Endothelial cell of umbilical vein (primary cell): Measurements from ENCODE around the gene INTS6. TPM values are rescaled to one million over a fixed set of nuclear protein-coding genes. Genes with fewer than 3 reads are reported as not detected.

ENCODE experiments used
- BruUV-seq: library from RNA; stranded (reverse); fragments of 400-500 nt; replicated peaks from 2 replicates; lab custom pipeline; 2021; lab: Mats Ljungman, UMichigan
- CTCF ChIA-PET: fragments of 300-600, 350-600 bp; sonication (Branson Sonifier 250); formaldehyde crosslinking; loops from one replicate; lab custom pipeline; 2021; ENCODE audit warnings: antibody characterized with exemption, inconsistent platforms; lab: Charles Lee
- POLR2A ChIA-PET: fragments of 300-600, 350-600 bp; sonication (Branson Sonifier 250); formaldehyde crosslinking; loops from one replicate; lab custom pipeline; 2021; ENCODE audit warnings: antibody characterized with exemption, inconsistent platforms; lab: Charles Lee
- DNase-seq: peaks from one replicate; pipeline ENCODE4 v3.0.0-alpha.2; 2011; ENCODE audit warnings: low read depth, low spot score
- FAIRE-seq: peaks from 2 replicates; lab custom pipeline; 2011; peaks lifted over from hg19 to GRCh38; lab: Jason Lieb, UNC
- H2AFZ ChIP-seq: 2 replicates; pipeline ENCODE4 v1.6.0; 2012; ENCODE audit warnings: low read depth, low read length, control low read depth, inconsistent platforms
- H3K27ac ChIP-seq: 2 replicates; pipeline ENCODE4 v1.5.1; 2011; ENCODE audit warnings: low read depth, mild to moderate bottlenecking, control low read depth, low read length, moderate library complexity; ENCODE audit not compliant: insufficient read depth
- H3K27me3 ChIP-seq, 2 experiments: 2 replicates each; pipeline versions ENCODE4 v1.6.0 to v1.6.1; 2011; ENCODE audit warnings: low read length in 2 of 2, mixed read lengths in 1 of 2; ENCODE audit not compliant: control insufficient read depth in 2 of 2, insufficient read depth in 2 of 2
- H3K36me3 ChIP-seq, 2 experiments: 2 replicates in 1 of 2; 3 replicates in 1 of 2; pipeline ENCODE4 v1.5.1; 2011; ENCODE audit warnings: low read length in 2 of 2, mild to moderate bottlenecking in 1 of 2, moderate library complexity in 1 of 2; ENCODE audit not compliant: control insufficient read depth in 2 of 2, insufficient read depth in 2 of 2; ENCODE audit errors: extremely low read depth in 1 of 2
- H3K4me1 ChIP-seq: 3 replicates; pipeline ENCODE4 v1.5.1; 2011; ENCODE audit warnings: mild to moderate bottlenecking, low read length; ENCODE audit not compliant: control insufficient read depth, insufficient read depth; ENCODE audit errors: extremely low read depth
- H3K4me2 ChIP-seq: 2 replicates; pipeline ENCODE4 v1.6.1; 2011; ENCODE audit warnings: low read length, control low read depth, mixed read lengths; ENCODE audit not compliant: insufficient read depth
- H3K4me3 ChIP-seq, 3 experiments: fragments of 200-600 bp in 1 of 3; sonication (generic), shearing (Covaris generic) in 1 of 3; replicated peaks in 1 of 3; 2 replicates each; pipeline ENCODE4 v1.5.1; 2011 to 2016; ENCODE audit warnings: control low read depth in 3 of 3, low read length in 3 of 3, mild to moderate bottlenecking in 2 of 3, inconsistent platforms in 1 of 3, low read depth in 1 of 3, moderate library complexity in 1 of 3; ENCODE audit not compliant: insufficient read depth in 1 of 3
- H3K79me2 ChIP-seq: 2 replicates; pipeline ENCODE4 v1.6.0; 2012; ENCODE audit warnings: low read length, inconsistent platforms; ENCODE audit not compliant: control insufficient read depth, insufficient read depth
- H3K9ac ChIP-seq: replicated peaks from 2 replicates; pipeline ENCODE3; 2011; ENCODE audit warnings: low read length, control low read depth; ENCODE audit not compliant: insufficient read depth; ENCODE audit errors: extremely low read depth
- H3K9me1 ChIP-seq: replicated peaks from 3 replicates; pipeline ENCODE4 v1.6.0; 2011; ENCODE audit warnings: mild to moderate bottlenecking, low read length; ENCODE audit not compliant: control insufficient read depth, insufficient read depth; ENCODE audit errors: extremely low read depth
- H3K9me3 ChIP-seq: replicated peaks from 2 replicates; pipeline ENCODE4 v1.5.1; 2012; ENCODE audit warnings: low read length, inconsistent platforms; ENCODE audit not compliant: control insufficient read depth, insufficient read depth
- H4K20me1 ChIP-seq: replicated peaks from 2 replicates; pipeline ENCODE3; 2011; ENCODE audit warnings: mild to moderate bottlenecking, low read length; ENCODE audit not compliant: control insufficient read depth, insufficient read depth; ENCODE audit errors: extremely low read depth
- CTCF ChIP-seq, 2 donors: IDR thresholded peaks; 1 replicate in 1 of 2; 2 replicates in 1 of 2; pipeline ENCODE4 v1.5.1; 2011; ENCODE audit warnings: low read length in 2 of 2, mild to moderate bottlenecking in 2 of 2, moderate library complexity in 2 of 2, control low read depth in 1 of 2, inconsistent platforms in 1 of 2, low read depth in 1 of 2; ENCODE audit not compliant: insufficient read depth in 1 of 2; ENCODE audit errors: extremely low read depth in 1 of 2
- EZH2 ChIP-seq: IDR thresholded peaks from 2 replicates; pipeline ENCODE4 v1.6.1; 2012; ENCODE audit warnings: borderline replicate concordance, low read depth, mild to moderate bottlenecking, moderate library complexity, low read length, inconsistent platforms; ENCODE audit not compliant: severe bottlenecking
- FOS ChIP-seq: IDR thresholded peaks from 2 replicates; pipeline ENCODE4 v1.6.1; 2011; ENCODE audit warnings: mild to moderate bottlenecking, low read length, moderate library complexity, borderline replicate concordance; ENCODE audit not compliant: insufficient read depth
- GATA2 ChIP-seq: IDR thresholded peaks from 2 replicates; pipeline ENCODE4 v1.7.0; 2011; ENCODE audit warnings: low read depth, mild to moderate bottlenecking, moderate library complexity, mixed read lengths, low read length; ENCODE audit not compliant: insufficient read length, insufficient read depth
- JUN ChIP-seq: IDR thresholded peaks from 2 replicates; pipeline ENCODE4 v1.6.1; 2011; ENCODE audit warnings: borderline replicate concordance, low read depth; ENCODE audit not compliant: insufficient read length, insufficient read depth
- MAX ChIP-seq: IDR thresholded peaks from 2 replicates; pipeline ENCODE4 v1.6.1; 2011; ENCODE audit not compliant: insufficient read depth, insufficient read length
- MYC ChIP-seq: IDR thresholded peaks from one replicate; pipeline ENCODE4 v1.6.1; 2011; ENCODE audit warnings: mild to moderate bottlenecking, low read depth, low read length
- POLR2A ChIP-seq: IDR thresholded peaks from 2 replicates; pipeline ENCODE4 v1.6.1; 2012; ENCODE audit warnings: low read depth, mild to moderate bottlenecking, control low read depth, low read length
- POLR2AphosphoS5 ChIP-seq: IDR thresholded peaks from 2 replicates; pipeline ENCODE4 v1.6.1; 2012; ENCODE audit warnings: low read depth, mild to moderate bottlenecking, control low read depth, low read length, moderate library complexity; ENCODE audit not compliant: insufficient read depth
- dilution Hi-C: fragments of 300-500 bp; cut with MboI; formaldehyde crosslinking; loops from one replicate; pipeline ENCODE4 v1.15.0; 2019; ENCODE audit warnings: low sequenced_read_pairs; ENCODE audit not compliant: extremely low pct_ligation_motif_present
- intact Hi-C: fragments of 100-400 bp; cut with micrococcal nuclease; formaldehyde crosslinking; loops from one replicate; pipeline ENCODE4 v1.10.0; 2022
- polyA plus RNA-seq, 4 experiments: library from polyadenylated mRNA; depleted of rRNA in 3 of 4; stranded (reverse) in 3 of 4; unstranded in 1 of 4; fragments of >200 nt; gene quantifications; 2 replicates each; pipeline versions ENCODE4 v1.2.1 to v1.2.3, GENCODE V29; 2011 to 2012; ENCODE audit warnings: missing spikeins in 1 of 4
- total RNA-seq: library from RNA; stranded (reverse); gene quantifications from 2 replicates; pipeline ENCODE4 v1.2.3, GENCODE V29; 2021

Gene INTS6
- total and polyA plus RNA-seq, 2 donors (not counting 3 experiments of a cell fraction or from before 2014, with no cell fraction given) = 9.5 to 45.4 TPM

GRCh38 chr13:51342706-51343105, 110.1 kb downstream of the INTS6 start:
- ChIA-PET POLR2A (no interaction called here), CTCF (interaction anchor here (1.5 kb wide), 1 partner anchor 9 kb away, joined by 3 read pairs; no protein-coding TSS in a partner anchor)
- no peak overlapping the region for H2AFZ ChIP-seq
- intact Hi-C loops (no loop called here), dilution Hi-C loops (no loop called here)
- no peaks in the 10 kb centered on the region for H3K9me3 ChIP-seq
- no peaks in the 10 kb centered on the region for H3K9me1 ChIP-seq
- H3K9ac ChIP-seq = no peak overlapping the region
- no peaks in the 10 kb centered on the region for H3K36me3 ChIP-seq
- no peak overlapping the region for H3K4me2 ChIP-seq
- FAIRE-seq (no peak), DNase-seq (no peak)
- H3K4me3 ChIP-seq = no peak overlapping the region
- TF ChIP-seq MAX (no peak), GATA2 (no peak), JUN (no peak), FOS (no peak), EZH2 (no peak), MYC (no peak), POLR2AphosphoS5 (no peak), POLR2A (no peak), CTCF (IDR thresholded peaks at IDR 0.05; ENCODE audit: extremely low read depth in 1 of 2, insufficient read depth in 1 of 2, low read depth in 1 of 2, low read length in 2 of 2) (no peak)
- no peaks in the 10 kb centered on the region for H4K20me1 ChIP-seq
- no peaks in the 10 kb centered on the region for H3K4me1 ChIP-seq
- no peaks in the 10 kb centered on the region for H3K79me2 ChIP-seq
- H3K27me3 ChIP-seq = peaks cover 0 to 1% of the 10 kb centered on the region in 2 experiments
- no peak overlapping the region for H3K27ac ChIP-seq
- no TSS peak for BruUV-seq
